Hepatocyte (in vitro differentiated cells): Measurements from ENCODE around the gene NEB. TPM values are rescaled to one million over a fixed set of nuclear protein-coding genes. Genes with fewer than 3 reads are reported as not detected.
"Not testable (repeated sequence)": the region's sequence is repeated elsewhere in the genome, so short reads cannot be mapped to it uniquely, and the experiment has no call there.

ENCODE experiments used
- DNase-seq: peaks from one replicate; pipeline ENCODE4 v3.0.0-alpha.2; 2016; ENCODE audit warnings: low spot score
- H2AFZ ChIP-seq: fragments of 200-600 bp; sonication (generic); 2 replicates; pipeline ENCODE4 v1.6.0; 2016; ENCODE audit warnings: antibody characterized with exemption, mild to moderate bottlenecking
- H3K27ac ChIP-seq: fragments of 200-600 bp; sonication (generic); 2 replicates; pipeline ENCODE4 v1.5.1; 2016; ENCODE audit warnings: mild to moderate bottlenecking
- H3K27me3 ChIP-seq: fragments of 200-600 bp; sonication (generic); 2 replicates; pipeline ENCODE4 v1.6.1; 2016
- H3K36me3 ChIP-seq: fragments of 200-600 bp; sonication (generic); replicated peaks from 2 replicates; pipeline ENCODE4 v1.5.1; 2016; ENCODE audit warnings: low read depth; ENCODE audit not compliant: insufficient read depth
- H3K4me1 ChIP-seq: fragments of 200-600 bp; sonication (generic); 2 replicates; pipeline ENCODE4 v1.5.1; 2016; ENCODE audit warnings: mild to moderate bottlenecking, moderate library complexity; ENCODE audit not compliant: insufficient read depth
- H3K4me2 ChIP-seq: fragments of 200-600 bp; sonication (generic); 2 replicates; pipeline ENCODE4 v1.6.0; 2016
- H3K4me3 ChIP-seq: fragments of 200-600 bp; sonication (generic); 2 replicates; pipeline ENCODE4 v1.5.1; 2016; ENCODE audit warnings: mild to moderate bottlenecking
- H3K79me2 ChIP-seq: fragments of 200-600 bp; sonication (generic); 2 replicates; pipeline ENCODE4 v1.6.0; 2017; ENCODE audit warnings: mild to moderate bottlenecking
- H3K9me2 ChIP-seq: fragments of 200-600 bp; sonication (generic); replicated peaks from 2 replicates; pipeline ENCODE4 v1.6.0; 2017; ENCODE audit warnings: mild to moderate bottlenecking; ENCODE audit not compliant: insufficient read depth
- H3K9me3 ChIP-seq: fragments of 200-600 bp; sonication (generic); 2 replicates; pipeline ENCODE4 v1.5.1; 2016; ENCODE audit warnings: low read depth, mild to moderate bottlenecking
- H4K20me1 ChIP-seq: fragments of 200-600 bp; sonication (generic); 2 replicates; pipeline ENCODE4 v1.6.0; 2016; ENCODE audit warnings: mild to moderate bottlenecking; ENCODE audit not compliant: insufficient read depth, poor library complexity, severe bottlenecking
- EZH2 ChIP-seq: fragments of 200-600 bp; sonication (generic); IDR thresholded peaks from 2 replicates; pipeline ENCODE4 v1.6.1; 2016; ENCODE audit warnings: antibody characterized with exemption, mild to moderate bottlenecking, borderline replicate concordance
- EZH2phosphoT487 ChIP-seq: fragments of 200-600 bp; sonication (generic); IDR thresholded peaks from one replicate; pipeline ENCODE4 v1.6.1; 2018; ENCODE audit warnings: antibody characterized with exemption, mild to moderate bottlenecking, low read depth, moderate library complexity; ENCODE audit not compliant: unreplicated experiment, severe bottlenecking
- WGBS: methylation state at CpG from one replicate; pipeline ENCODE4 v1.1.6; 2016; ENCODE audit warnings: low lambda C conversion rate; ENCODE audit errors: missing lambda C conversion rate; 5-methylcytosine and 5-hydroxymethylcytosine counted together
- polyA plus RNA-seq: library from polyadenylated mRNA; unstranded; fragments of >200 nt; fragmentation: Nextera tagmentation; extraction: Ambion mirVana; gene quantifications from 2 replicates; pipeline ENCODE4 v1.2.1, GENCODE V29; 2016
- total RNA-seq: library from RNA; depleted of rRNA; stranded (reverse); fragments of >200 nt; gene quantifications from 2 replicates; pipeline ENCODE4 v1.2.3, GENCODE V29; 2014
- TF ChIP-seq, protein P1 (sequence below): fragments of 200-600 bp; sonication (generic); IDR thresholded peaks from 2 replicates; pipeline ENCODE4 v1.5.1; 2016; ENCODE audit warnings: antibody characterized with exemption, mild to moderate bottlenecking; ENCODE audit not compliant: poor library complexity

The NEB gene
- total and polyA plus RNA-seq, 2 experiments from 2014 or later, result 0.75 to 2.2 TPM

DNA sequence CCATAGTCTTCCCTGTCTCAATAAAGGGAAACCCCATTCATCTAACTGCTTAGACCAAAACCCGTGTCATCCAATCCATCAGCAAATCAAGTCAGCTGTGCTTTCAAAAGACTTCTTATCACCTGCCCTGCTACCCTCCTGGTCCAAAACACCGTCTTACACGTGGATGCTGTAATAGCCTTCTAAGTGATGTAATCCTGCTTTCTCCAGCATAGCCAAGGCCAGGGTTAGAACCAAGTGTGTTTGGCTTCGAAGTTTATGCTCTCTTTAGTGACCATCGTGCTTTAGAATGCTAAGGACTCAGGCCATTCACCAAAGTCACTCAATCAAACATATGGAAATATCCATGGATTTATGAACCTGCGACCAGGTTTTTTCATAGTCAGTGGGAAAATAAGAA is 25.5 kb downstream of the NEB start:
- Histone ChIP-seq H3K4me1 (no peaks in the 10 kb centered on the region), H3K79me2 (no peaks in the 10 kb centered on the region), H3K9me3 (no peaks in the 10 kb centered on the region), H3K27me3 (no peaks in the 10 kb centered on the region), H3K4me2 (no peak overlapping the region), H3K36me3 (no peaks in the 10 kb centered on the region), H3K4me3 (no peak overlapping the region), H2AFZ (no peak overlapping the region), H3K9me2 (no peaks in the 10 kb centered on the region), H3K27ac (no peak overlapping the region), H4K20me1 (no peaks in the 10 kb centered on the region)
- no peak for DNase-seq
- 93% methylated on average over 6 of the region's 6 CpGs for WGBS
- no peak for TF ChIP-seq EZH2

DNA sequence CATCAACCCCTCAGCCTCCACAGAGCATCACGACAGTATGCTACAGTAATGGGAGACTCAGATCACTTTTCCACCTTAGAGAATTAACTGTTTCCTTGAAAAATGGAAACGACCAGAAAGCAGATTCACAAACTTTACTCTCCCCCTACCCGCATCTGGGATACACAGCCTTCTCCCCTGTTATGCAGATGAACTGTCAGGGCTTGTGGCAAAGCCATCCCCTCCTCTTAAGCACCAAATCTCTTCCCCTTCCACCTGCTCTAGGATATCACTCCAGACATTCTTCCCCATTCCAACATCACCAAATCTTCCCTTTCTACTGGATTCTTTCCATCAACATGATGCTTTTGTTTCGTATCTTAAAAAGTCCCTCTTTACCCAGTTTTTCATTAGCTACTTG is 26.4 kb downstream of the NEB start:
- Histone ChIP-seq H3K79me2 (no peaks in the 10 kb centered on the region), H3K4me3 (no peak overlapping the region), H3K36me3 (no peaks in the 10 kb centered on the region), H3K4me1 (no peaks in the 10 kb centered on the region), H3K9me2 (no peaks in the 10 kb centered on the region), H3K4me2 (no peak overlapping the region), H2AFZ (no peak overlapping the region), H4K20me1 (no peaks in the 10 kb centered on the region), H3K27ac (no peak overlapping the region), H3K9me3 (no peaks in the 10 kb centered on the region), H3K27me3 (no peaks in the 10 kb centered on the region)
- TF ChIP-seq EZH2, result no peak
- TF ChIP-seq EZH2phosphoT487, result no peak
- TF ChIP-seq, protein P1, sequence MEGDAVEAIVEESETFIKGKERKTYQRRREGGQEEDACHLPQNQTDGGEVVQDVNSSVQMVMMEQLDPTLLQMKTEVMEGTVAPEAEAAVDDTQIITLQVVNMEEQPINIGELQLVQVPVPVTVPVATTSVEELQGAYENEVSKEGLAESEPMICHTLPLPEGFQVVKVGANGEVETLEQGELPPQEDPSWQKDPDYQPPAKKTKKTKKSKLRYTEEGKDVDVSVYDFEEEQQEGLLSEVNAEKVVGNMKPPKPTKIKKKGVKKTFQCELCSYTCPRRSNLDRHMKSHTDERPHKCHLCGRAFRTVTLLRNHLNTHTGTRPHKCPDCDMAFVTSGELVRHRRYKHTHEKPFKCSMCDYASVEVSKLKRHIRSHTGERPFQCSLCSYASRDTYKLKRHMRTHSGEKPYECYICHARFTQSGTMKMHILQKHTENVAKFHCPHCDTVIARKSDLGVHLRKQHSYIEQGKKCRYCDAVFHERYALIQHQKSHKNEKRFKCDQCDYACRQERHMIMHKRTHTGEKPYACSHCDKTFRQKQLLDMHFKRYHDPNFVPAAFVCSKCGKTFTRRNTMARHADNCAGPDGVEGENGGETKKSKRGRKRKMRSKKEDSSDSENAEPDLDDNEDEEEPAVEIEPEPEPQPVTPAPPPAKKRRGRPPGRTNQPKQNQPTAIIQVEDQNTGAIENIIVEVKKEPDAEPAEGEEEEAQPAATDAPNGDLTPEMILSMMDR, result no peak
- DNase-seq, result no peak
- 64% methylated on average over 4 of the region's 4 CpGs for WGBS

DNA sequence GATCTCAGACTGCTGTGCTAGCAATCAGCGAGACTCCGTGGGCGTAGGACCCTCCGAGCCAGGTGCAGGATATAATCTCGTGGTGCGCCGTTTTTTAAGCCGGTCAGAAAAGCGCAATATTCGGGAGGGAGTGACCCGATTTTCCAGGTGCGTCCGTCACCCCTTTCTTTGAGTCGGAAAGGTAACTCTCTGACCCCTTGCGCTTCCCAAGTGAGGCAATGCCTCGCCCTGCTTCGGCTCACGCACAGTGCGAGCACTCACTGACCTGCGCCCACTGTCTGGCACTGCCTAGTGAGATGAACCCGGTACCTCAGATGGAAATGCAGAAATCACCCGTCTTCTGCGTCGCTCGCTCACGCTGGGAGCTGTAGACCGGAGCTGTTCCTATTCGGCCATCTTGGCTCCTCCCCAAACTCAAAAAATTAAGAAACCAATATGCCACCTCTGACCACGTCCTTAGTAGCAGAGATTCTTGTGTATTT is 29.8 kb downstream of the NEB start:
- not testable (repeated sequence) for H3K4me2 ChIP-seq, H3K79me2 ChIP-seq, H3K27ac ChIP-seq, H3K9me2 ChIP-seq, H3K4me3 ChIP-seq, DNase-seq, H3K4me1 ChIP-seq, H4K20me1 ChIP-seq, H3K9me3 ChIP-seq, H3K36me3 ChIP-seq, H2AFZ ChIP-seq, H3K27me3 ChIP-seq
- WGBS, result 87% methylated on average over 27 of the region's 29 CpGs

DNA sequence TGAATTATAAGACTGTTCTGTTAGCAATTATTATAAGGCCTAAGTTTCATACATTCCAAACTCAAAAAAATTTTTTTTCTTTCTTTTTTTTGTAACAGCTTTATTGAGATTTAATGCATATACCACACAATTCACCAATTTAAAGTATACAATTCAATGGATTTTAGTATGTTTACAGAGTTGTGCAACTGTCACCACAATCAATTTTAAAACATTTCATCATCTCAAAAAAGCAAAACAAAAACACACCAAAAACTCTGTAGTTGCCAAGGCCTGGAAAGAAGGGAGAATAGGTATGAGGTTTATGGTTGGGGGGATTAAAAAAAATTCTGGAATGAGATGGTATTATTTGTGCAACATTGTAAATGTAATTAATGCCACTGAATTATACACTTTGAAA is 36.1 kb downstream of the NEB start:
- not testable (repeated sequence) for H3K79me2 ChIP-seq

DNA sequence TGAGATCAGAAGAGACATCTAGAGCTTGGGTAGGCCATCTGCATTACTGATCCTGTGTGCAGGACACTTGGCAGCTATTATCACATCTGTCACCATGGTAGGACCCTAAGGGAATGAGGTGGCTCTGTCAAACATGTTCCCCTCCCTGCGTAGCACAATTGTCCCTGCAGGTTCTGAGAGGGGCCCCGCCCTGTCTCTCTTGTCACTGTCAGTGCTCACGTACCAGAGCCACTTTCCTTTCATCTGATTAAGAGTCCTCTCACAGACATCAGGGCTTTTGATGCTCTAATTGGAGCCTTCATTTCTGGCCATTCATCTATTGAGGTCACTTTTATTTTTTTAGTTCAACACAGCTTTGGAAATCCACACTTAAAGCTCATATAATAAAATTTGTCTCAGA is 38.5 kb downstream of the NEB start:
- no peak overlapping the region for H3K4me2 ChIP-seq
- no peak overlapping the region for H3K27ac ChIP-seq
- no peak for TF ChIP-seq EZH2phosphoT487
- TF ChIP-seq, protein P1, result no peak
- TF ChIP-seq EZH2, result no peak
- no peaks in the 10 kb centered on the region for H3K4me1 ChIP-seq
- H3K79me2 ChIP-seq, result no peaks in the 10 kb centered on the region
- DNase-seq, result no peak
- H2AFZ ChIP-seq, result no peak overlapping the region
- H3K9me2 ChIP-seq, result no peaks in the 10 kb centered on the region
- H4K20me1 ChIP-seq, result no peaks in the 10 kb centered on the region
- H3K4me3 ChIP-seq, result no peak overlapping the region
- no peaks in the 10 kb centered on the region for H3K36me3 ChIP-seq
- no peaks in the 10 kb centered on the region for H3K27me3 ChIP-seq
- H3K9me3 ChIP-seq, result no peaks in the 10 kb centered on the region
- WGBS, result 86% methylated on average over 3 of the region's 3 CpGs

More for the DNA sequence above, 36.1 kb downstream of the NEB start:
- not testable (repeated sequence) for H3K9me2 ChIP-seq, DNase-seq, H3K4me3 ChIP-seq, H3K27me3 ChIP-seq, H3K27ac ChIP-seq, H2AFZ ChIP-seq, H3K9me3 ChIP-seq, H3K4me1 ChIP-seq, H4K20me1 ChIP-seq, H3K4me2 ChIP-seq, H3K36me3 ChIP-seq
